Suppressor macrophage treated with lipopolysaccharide for 4 hours (primary cell): ENCODE results near the gene SRCAP.
"Not testable (repeated sequence)": the region's sequence is repeated elsewhere in the genome, so short reads cannot be mapped to it uniquely, and the experiment has no call there.

Source experiments
- DNase-seq: peaks from one replicate; pipeline ENCODE4 v3.0.0-alpha.2; 2020

The SRCAP gene

GRCh38 chr16:30664616-30665109, 34.3 kb upstream of the SRCAP start:
- no peak for DNase-seq

- no peak for DNase-seq
These were observed 33.7 kb upstream of the SRCAP start for GRCh38 chr16:30665155-30665829.

GRCh38 chr16:30665830-30666190, 33.2 kb upstream of the SRCAP start:
- DNase-seq = no peak

GRCh38 chr16:30666681-30667080, 32.3 kb upstream of the SRCAP start:
- no peak for DNase-seq

GRCh38 chr16:30667361-30667905, 31.5 kb upstream of the SRCAP start:
- no peak for DNase-seq

GRCh38 chr16:30668393-30668792, 30.6 kb upstream of the SRCAP start:
- no peak for DNase-seq

GRCh38 chr16:30669026-30669902, 29.7 kb upstream of the SRCAP start:
- DNase-seq = no peak

- DNase-seq = no peak
These were observed 28.8 kb upstream of the SRCAP start for GRCh38 chr16:30669903-30670824.

GRCh38 chr16:30675143-30675542, 23.8 kb upstream of the SRCAP start:
- DNase-seq = no peak

- no peak for DNase-seq
These were observed 20.9 kb upstream of the SRCAP start for GRCh38 chr16:30677931-30678585.

- DNase-seq = no peak
These were observed 20.4 kb upstream of the SRCAP start for GRCh38 chr16:30678586-30678970.

- DNase-seq = no peak
These were observed 18.6 kb upstream of the SRCAP start for GRCh38 chr16:30680326-30680725.

- no peak for DNase-seq
These were observed 10.3 kb upstream of the SRCAP start for GRCh38 chr16:30688701-30689100.

- DNase-seq = no peak
These were observed 7.1 kb upstream of the SRCAP start for GRCh38 chr16:30691907-30692306.

- peak; percentile 86 for DNase-seq
These were observed 6.4 kb upstream of the SRCAP start for GRCh38 chr16:30692396-30693064.

GRCh38 chr16:30694926-30695693, 3.9 kb upstream of the SRCAP start:
- no peak for DNase-seq

GRCh38 chr16:30696646-30697045, 2.3 kb upstream of the SRCAP start:
- not testable (repeated sequence) for DNase-seq

- DNase-seq = no peak
These were observed 1.5 kb upstream of the SRCAP start for GRCh38 chr16:30697264-30698138.

GRCh38 chr16:30698139-30698815, 694 bp upstream of the SRCAP start:
- DNase-seq = peak; percentile 98
